HG02571 (cell line): ENCODE data around the gene MEI4.

Experiments
- ATAC-seq: cut with Tn5 transposase; IDR thresholded peaks from one replicate; pipeline ENCODE4 v1.9.1; 2021; ENCODE audit warnings: mild to moderate bottlenecking, moderate library complexity; ENCODE audit not compliant: unreplicated experiment

Gene MEI4

GRCh38 chr6:77930382-77930781 lies 277.5 kb downstream of the MEI4 start:
- ATAC-seq, result no peak

DNA sequence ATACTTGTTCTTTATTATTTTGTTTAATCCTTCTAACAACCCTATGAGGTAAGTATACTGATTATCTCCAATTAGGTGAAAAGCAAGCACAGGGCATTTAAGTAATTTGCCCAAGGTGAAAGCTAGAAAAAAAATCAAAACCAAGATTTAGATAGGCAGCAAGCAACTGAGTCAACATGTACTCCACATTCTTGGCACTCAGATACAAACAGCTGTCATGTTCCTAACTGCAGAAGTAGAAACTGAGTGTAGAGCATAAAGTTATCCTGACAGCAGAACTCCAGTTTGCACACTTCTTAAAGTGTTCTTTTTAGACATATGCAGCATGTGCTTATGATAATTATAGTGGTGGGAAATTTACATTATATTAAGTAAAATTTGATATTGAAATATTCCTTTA lies 278.1 kb downstream of the MEI4 start:
- no peak for ATAC-seq

DNA sequence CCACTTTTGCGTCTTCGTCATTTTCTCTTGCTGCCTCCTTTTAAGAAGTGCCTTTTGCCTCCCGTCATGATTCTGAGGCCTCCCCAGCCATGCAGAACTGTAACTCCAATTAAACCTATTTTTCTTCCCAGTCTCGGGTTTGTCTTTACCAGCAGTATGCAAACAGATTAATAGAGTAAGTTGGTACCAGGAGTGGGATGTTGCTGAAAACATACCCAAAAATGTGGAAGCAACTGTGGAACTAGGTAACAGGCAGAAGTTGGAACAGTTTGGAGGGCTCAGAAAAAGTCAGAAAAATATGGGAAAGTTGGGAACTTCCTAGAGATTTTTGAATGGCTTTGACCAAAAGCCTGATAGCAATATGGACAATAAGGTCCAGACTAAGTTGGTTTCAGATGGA lies 309.2 kb downstream of the MEI4 start:
- ATAC-seq, result no peak

- ATAC-seq, result no peak
Observed at GRCh38 chr6:77965449-77965848, 312.6 kb downstream of the MEI4 start.

GRCh38 chr6:77972334-77972733 lies 319.5 kb downstream of the MEI4 start:
- ATAC-seq, result no peak
